WTC11 (cell line): ENCODE measurements around the gene PPP3CA. TPM values are rescaled to one million over a fixed set of nuclear protein-coding genes. Genes with fewer than 3 reads are reported as not detected.

Source experiments
- ATAC-seq: fragments of 200-7000 bp; cut with Tn5 transposase; 2 replicates; pipeline ENCODE4 v1.10.0; 2021; ENCODE audit warnings: mild to moderate bottlenecking, moderate library complexity
- CTCF ChIA-PET: fragments of 300-600 bp; sonication (Branson Sonifier 250); formaldehyde crosslinking; loops from one replicate; lab custom pipeline; 2021; ENCODE audit warnings: antibody characterized with exemption; lab: Charles Lee
- POLR2A ChIA-PET: fragments of 350-600 bp; sonication (Branson Sonifier 250); formaldehyde crosslinking; loops from one replicate; lab custom pipeline; 2021; ENCODE audit warnings: antibody characterized with exemption; lab: Charles Lee
- DNase-seq: peaks from one replicate; pipeline ENCODE4 v3.0.0; 2021; ENCODE audit warnings: low spot score
- H3K27ac Mint-ChIP-seq: 2 replicates; pipeline ENCODE4 v1.8.0; 2021; ENCODE audit warnings: mixed read lengths
- H3K27me3 Mint-ChIP-seq: 2 replicates; pipeline ENCODE4 v1.8.0; 2021; ENCODE audit warnings: low read depth, mild to moderate bottlenecking, moderate library complexity, mixed read lengths
- H3K36me3 Mint-ChIP-seq: 2 replicates; pipeline ENCODE4 v1.8.0; 2021; ENCODE audit warnings: mixed read lengths
- H3K4me1 Mint-ChIP-seq: 2 replicates; pipeline ENCODE4 v1.8.0; 2022; ENCODE audit warnings: mixed read lengths
- H3K4me3 Mint-ChIP-seq: 2 replicates; pipeline ENCODE4 v1.8.0; 2021; ENCODE audit warnings: mild to moderate bottlenecking, moderate library complexity, mixed read lengths
- H3K9me3 Mint-ChIP-seq: 2 replicates; pipeline ENCODE4 v1.8.0; 2021; ENCODE audit warnings: mixed read lengths
- AR ChIP-seq: fragments of 250-450 bp; sonication (Bioruptor Pico); IDR thresholded peaks from 2 replicates; pipeline ENCODE4 v1.9.0; 2021; ENCODE audit warnings: mild to moderate bottlenecking
- CREB1 ChIP-seq: sonication (generic); formaldehyde crosslinking; IDR thresholded peaks from 2 replicates; pipeline ENCODE4 v1.8.0; 2023; ENCODE audit warnings: mild to moderate bottlenecking, missing genetic modification reagents
- CREM ChIP-seq: sonication (generic); formaldehyde crosslinking; IDR thresholded peaks from 2 replicates; pipeline ENCODE4 v1.8.1; 2022; ENCODE audit warnings: mild to moderate bottlenecking, missing genetic modification reagents, moderate library complexity
- ERG ChIP-seq: fragments of 250-450 bp; sonication (Bioruptor Pico); IDR thresholded peaks from 2 replicates; pipeline ENCODE4 v1.8.0; 2021; ENCODE audit warnings: mild to moderate bottlenecking
- FOXK1 ChIP-seq: sonication (generic); formaldehyde crosslinking; IDR thresholded peaks from 2 replicates; pipeline ENCODE4 v1.8.0; 2022; ENCODE audit warnings: mild to moderate bottlenecking, moderate library complexity, missing genetic modification reagents
- GTF2I ChIP-seq: fragments of 250-450 bp; sonication (Bioruptor Pico); conservative IDR thresholded peaks from 2 replicates; pipeline ENCODE4 v1.4.0; 2021; ENCODE audit warnings: mild to moderate bottlenecking
- IRF2 ChIP-seq: sonication (generic); formaldehyde crosslinking; IDR thresholded peaks from 2 replicates; pipeline ENCODE4 v1.8.0; 2022; ENCODE audit warnings: low read depth, missing genetic modification reagents, borderline replicate concordance
- JAZF1 ChIP-seq: fragments of 250-450 bp; sonication (Bioruptor Pico); IDR thresholded peaks from 2 replicates; pipeline ENCODE4 v1.9.0; 2021; ENCODE audit warnings: moderate library complexity, mild to moderate bottlenecking, inconsistent platforms
- KAT7 ChIP-seq: sonication (generic); formaldehyde crosslinking; IDR thresholded peaks from 2 replicates; pipeline ENCODE4 v1.8.1; 2023; ENCODE audit warnings: missing genetic modification reagents, mild to moderate bottlenecking, borderline replicate concordance
- MYBL2 ChIP-seq: sonication (generic); formaldehyde crosslinking; IDR thresholded peaks from 2 replicates; pipeline ENCODE4 v1.8.1; 2023; ENCODE audit warnings: mild to moderate bottlenecking, moderate library complexity, missing genetic modification reagents
- NFATC4 ChIP-seq: fragments of 250-450 bp; sonication (Bioruptor Pico); IDR thresholded peaks from 2 replicates; pipeline ENCODE4 v1.9.0; 2021; ENCODE audit warnings: mild to moderate bottlenecking
- NFE2L1 ChIP-seq: sonication (generic); formaldehyde crosslinking; IDR thresholded peaks from 2 replicates; pipeline ENCODE4 v1.8.1; 2023; ENCODE audit warnings: missing genetic modification reagents
- RELA ChIP-seq: sonication (generic); formaldehyde crosslinking; IDR thresholded peaks from 2 replicates; pipeline ENCODE4 v1.8.1; 2022; ENCODE audit warnings: missing genetic modification reagents, mild to moderate bottlenecking, borderline replicate concordance
- SOX15 ChIP-seq: fragments of 250-450 bp; sonication (Bioruptor Pico); IDR thresholded peaks from 2 replicates; pipeline ENCODE4 v1.9.0; 2021; ENCODE audit warnings: mild to moderate bottlenecking
- ZBTB21 ChIP-seq: sonication (generic); formaldehyde crosslinking; IDR thresholded peaks from 2 replicates; pipeline ENCODE4 v1.8.1; 2023; ENCODE audit warnings: mild to moderate bottlenecking, missing genetic modification reagents, borderline replicate concordance
- ZNF317 ChIP-seq: sonication (generic); formaldehyde crosslinking; IDR thresholded peaks from 2 replicates; pipeline ENCODE4 v1.8.1; 2023; ENCODE audit warnings: low read depth, mild to moderate bottlenecking, moderate library complexity, missing genetic modification reagents, borderline replicate concordance
- ZNF396 ChIP-seq: fragments of 250-450 bp; sonication (Bioruptor Pico); IDR thresholded peaks from 2 replicates; pipeline ENCODE4 v1.8.0; 2021; ENCODE audit warnings: mild to moderate bottlenecking, moderate library complexity, borderline replicate concordance
- total RNA-seq: library from RNA; stranded (reverse); gene quantifications from 3 replicates; pipeline ENCODE4 v1.2.3, GENCODE V29; 2021
- TF ChIP-seq, protein P1 (sequence below): sonication (generic); formaldehyde crosslinking; IDR thresholded peaks from 2 replicates; pipeline ENCODE4 v1.8.0; 2022; ENCODE audit warnings: missing genetic modification reagents
- TF ChIP-seq, protein P2 (sequence below): sonication (generic); formaldehyde crosslinking; IDR thresholded peaks from 2 replicates; pipeline ENCODE4 v1.8.0; 2023; ENCODE audit warnings: missing genetic modification reagents, mild to moderate bottlenecking, borderline replicate concordance

Gene PPP3CA
- total RNA-seq, 1 experiment from 2014 or later, result 41.6 TPM

DNA sequence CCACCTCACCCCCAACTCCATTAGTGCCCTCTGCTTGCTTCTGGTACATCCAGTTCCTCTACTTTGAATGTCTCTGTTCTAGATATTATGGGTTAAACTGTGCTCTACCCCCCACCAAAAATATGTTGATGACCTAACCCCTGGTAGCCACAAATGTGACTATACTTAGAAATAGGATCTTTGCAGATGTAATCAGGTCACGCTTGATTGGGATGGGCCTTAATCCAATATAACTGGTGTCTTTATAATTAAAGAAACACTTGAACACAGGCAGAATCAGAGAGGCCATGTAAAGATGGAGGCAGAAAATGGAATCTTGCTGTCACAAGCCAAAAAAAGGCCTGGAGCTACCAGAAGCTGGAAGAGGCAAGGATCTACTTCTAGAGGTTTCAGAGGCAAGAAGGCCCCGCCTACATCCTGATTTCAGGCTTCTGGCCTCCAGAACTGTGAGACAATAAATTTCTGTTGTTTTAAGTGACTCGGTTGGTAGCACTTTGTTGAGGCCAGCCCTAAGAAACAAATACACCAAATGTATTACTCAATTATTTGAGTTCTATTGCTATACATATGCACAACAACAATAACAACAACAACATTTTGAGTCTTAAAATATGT, 220.0 kb downstream of the PPP3CA start:
- Mint-ChIP-seq H3K9me3 (peaks cover 10% of the 10 kb centered on the region), H3K27ac (no peak overlapping the region), H3K4me3 (no peak overlapping the region), H3K27me3 (no peaks in the 10 kb centered on the region), H3K4me1 (0 out of 2 replicates have a peak, but pooled peaks cover 4% of the 10 kb centered on the region), H3K36me3 (peaks cover 5% of the 10 kb centered on the region)
- TF ChIP-seq GTF2I (CRISPR knock-in tag) (no peak), JAZF1 (no peak)
- ChIA-PET CTCF (no interaction called here), POLR2A (no interaction called here)
- DNase-seq (no peak), ATAC-seq (no peak)

- TF ChIP-seq ZBTB21 (no peak), NFATC4 (CRISPR knock-in tag) (no peak), IRF2 (CRISPR knock-in tag) (no peak), ZNF396 (CRISPR knock-in tag) (no peak), FOXK1 (CRISPR knock-in tag) (no peak), ZNF317 (CRISPR knock-in tag) (no peak), NFE2L1 (no peak), SOX15 (no peak), MYBL2 (CRISPR knock-in tag) (no peak), AR (CRISPR knock-in tag) (no peak), CREM (CRISPR knock-in tag) (no peak), CREB1 (CRISPR knock-in tag) (no peak), KAT7 (CRISPR knock-in tag) (no peak), RELA (CRISPR knock-in tag) (no peak), ERG (CRISPR knock-in tag) (no peak)
- TF ChIP-seq, protein P1, sequence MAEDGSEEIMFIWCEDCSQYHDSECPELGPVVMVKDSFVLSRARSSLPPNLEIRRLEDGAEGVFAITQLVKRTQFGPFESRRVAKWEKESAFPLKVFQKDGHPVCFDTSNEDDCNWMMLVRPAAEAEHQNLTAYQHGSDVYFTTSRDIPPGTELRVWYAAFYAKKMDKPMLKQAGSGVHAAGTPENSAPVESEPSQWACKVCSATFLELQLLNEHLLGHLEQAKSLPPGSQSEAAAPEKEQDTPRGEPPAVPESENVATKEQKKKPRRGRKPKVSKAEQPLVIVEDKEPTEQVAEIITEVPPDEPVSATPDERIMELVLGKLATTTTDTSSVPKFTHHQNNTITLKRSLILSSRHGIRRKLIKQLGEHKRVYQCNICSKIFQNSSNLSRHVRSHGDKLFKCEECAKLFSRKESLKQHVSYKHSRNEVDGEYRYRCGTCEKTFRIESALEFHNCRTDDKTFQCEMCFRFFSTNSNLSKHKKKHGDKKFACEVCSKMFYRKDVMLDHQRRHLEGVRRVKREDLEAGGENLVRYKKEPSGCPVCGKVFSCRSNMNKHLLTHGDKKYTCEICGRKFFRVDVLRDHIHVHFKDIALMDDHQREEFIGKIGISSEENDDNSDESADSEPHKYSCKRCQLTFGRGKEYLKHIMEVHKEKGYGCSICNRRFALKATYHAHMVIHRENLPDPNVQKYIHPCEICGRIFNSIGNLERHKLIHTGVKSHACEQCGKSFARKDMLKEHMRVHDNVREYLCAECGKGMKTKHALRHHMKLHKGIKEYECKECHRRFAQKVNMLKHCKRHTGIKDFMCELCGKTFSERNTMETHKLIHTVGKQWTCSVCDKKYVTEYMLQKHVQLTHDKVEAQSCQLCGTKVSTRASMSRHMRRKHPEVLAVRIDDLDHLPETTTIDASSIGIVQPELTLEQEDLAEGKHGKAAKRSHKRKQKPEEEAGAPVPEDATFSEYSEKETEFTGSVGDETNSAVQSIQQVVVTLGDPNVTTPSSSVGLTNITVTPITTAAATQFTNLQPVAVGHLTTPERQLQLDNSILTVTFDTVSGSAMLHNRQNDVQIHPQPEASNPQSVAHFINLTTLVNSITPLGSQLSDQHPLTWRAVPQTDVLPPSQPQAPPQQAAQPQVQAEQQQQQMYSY (CRISPR knock-in tag), result no peak
- TF ChIP-seq, protein P2, sequence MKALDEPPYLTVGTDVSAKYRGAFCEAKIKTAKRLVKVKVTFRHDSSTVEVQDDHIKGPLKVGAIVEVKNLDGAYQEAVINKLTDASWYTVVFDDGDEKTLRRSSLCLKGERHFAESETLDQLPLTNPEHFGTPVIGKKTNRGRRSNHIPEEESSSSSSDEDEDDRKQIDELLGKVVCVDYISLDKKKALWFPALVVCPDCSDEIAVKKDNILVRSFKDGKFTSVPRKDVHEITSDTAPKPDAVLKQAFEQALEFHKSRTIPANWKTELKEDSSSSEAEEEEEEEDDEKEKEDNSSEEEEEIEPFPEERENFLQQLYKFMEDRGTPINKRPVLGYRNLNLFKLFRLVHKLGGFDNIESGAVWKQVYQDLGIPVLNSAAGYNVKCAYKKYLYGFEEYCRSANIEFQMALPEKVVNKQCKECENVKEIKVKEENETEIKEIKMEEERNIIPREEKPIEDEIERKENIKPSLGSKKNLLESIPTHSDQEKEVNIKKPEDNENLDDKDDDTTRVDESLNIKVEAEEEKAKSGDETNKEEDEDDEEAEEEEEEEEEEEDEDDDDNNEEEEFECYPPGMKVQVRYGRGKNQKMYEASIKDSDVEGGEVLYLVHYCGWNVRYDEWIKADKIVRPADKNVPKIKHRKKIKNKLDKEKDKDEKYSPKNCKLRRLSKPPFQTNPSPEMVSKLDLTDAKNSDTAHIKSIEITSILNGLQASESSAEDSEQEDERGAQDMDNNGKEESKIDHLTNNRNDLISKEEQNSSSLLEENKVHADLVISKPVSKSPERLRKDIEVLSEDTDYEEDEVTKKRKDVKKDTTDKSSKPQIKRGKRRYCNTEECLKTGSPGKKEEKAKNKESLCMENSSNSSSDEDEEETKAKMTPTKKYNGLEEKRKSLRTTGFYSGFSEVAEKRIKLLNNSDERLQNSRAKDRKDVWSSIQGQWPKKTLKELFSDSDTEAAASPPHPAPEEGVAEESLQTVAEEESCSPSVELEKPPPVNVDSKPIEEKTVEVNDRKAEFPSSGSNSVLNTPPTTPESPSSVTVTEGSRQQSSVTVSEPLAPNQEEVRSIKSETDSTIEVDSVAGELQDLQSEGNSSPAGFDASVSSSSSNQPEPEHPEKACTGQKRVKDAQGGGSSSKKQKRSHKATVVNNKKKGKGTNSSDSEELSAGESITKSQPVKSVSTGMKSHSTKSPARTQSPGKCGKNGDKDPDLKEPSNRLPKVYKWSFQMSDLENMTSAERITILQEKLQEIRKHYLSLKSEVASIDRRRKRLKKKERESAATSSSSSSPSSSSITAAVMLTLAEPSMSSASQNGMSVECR (CRISPR knock-in tag), result no peak
- CTCF ChIA-PET, result no interaction called here
- POLR2A ChIA-PET, result no interaction called here
- Mint-ChIP-seq H3K36me3 (peaks cover 5% of the 10 kb centered on the region), H3K9me3 (peaks cover 10% of the 10 kb centered on the region), H3K27ac (no peak overlapping the region), H3K27me3 (no peaks in the 10 kb centered on the region), H3K4me1 (0 out of 2 replicates have a peak, but pooled peaks cover 4% of the 10 kb centered on the region), H3K4me3 (no peak overlapping the region)
- DNase-seq (no peak), ATAC-seq (no peak)
Measured at GRCh38 chr4:101126059-101126458, 221.3 kb downstream of the PPP3CA start.
